ENCODE data around the gene EFHC2.

Gene EFHC2

DNA sequence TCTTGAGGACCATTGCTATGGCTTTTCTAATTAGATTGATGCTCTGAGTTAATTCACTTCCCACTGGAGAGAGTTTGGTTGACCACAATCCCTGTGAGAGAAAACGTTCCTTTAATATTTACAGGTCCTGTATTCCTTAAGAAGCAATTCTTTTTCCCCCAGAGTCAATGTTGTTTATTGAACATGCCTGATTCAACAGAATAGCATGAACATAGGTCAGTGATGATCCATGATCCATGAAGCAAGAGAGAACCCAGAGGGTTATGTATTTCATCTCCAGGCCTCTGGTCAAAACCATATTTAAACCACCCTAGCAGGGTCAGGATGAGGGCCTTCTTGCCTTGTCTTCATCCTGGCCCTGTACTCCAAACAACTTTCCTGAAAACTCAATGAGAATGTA lies 39.4 kb upstream of the EFHC2 start:
- Histone ChIP-seq H3K4me3 (ENCODE audit: low read length in 2 of 2) (no peak overlapping the region), H3K4me1 (ENCODE audit: control insufficient read depth in 2 of 2, insufficient read depth in 1 of 2, low read depth in 1 of 2, low read length in 2 of 2) (no peaks in the 10 kb centered on the region), H3K4ac (ENCODE audit: low read length) (no peak overlapping the region), H2BK15ac (ENCODE audit: low read length) (no peak overlapping the region), H3K27ac (replicated peaks; ENCODE audit: low read length) (no peak overlapping the region), H3K23ac (ENCODE audit: low read depth, low read length, poor library complexity) (no peak overlapping the region), H2BK12ac (ENCODE audit: low read length) (no peak overlapping the region), H3K27me3 (ENCODE audit: control insufficient read depth in 3 of 3, insufficient read depth in 3 of 3, low read depth in 1 of 3, low read length in 3 of 3) (no peaks in the 10 kb centered on the region), H2AK5ac (ENCODE audit: low read depth, low read length) (no peak overlapping the region), H3K14ac (ENCODE audit: low read length) (no peak overlapping the region), H4K91ac (ENCODE audit: low read depth, low read length, poor library complexity) (no peak overlapping the region), H3K4me2 (ENCODE audit: insufficient read depth, low read length, poor library complexity, severe bottlenecking) (no peak overlapping the region), H3K18ac (ENCODE audit: low read length) (no peak overlapping the region), H3K9ac (ENCODE audit: low read depth, low read length, poor library complexity) (no peak overlapping the region), H2BK5ac (ENCODE audit: low read length) (no peak overlapping the region), H3K9me3 (replicated peaks in 1 of 2; ENCODE audit: control insufficient read depth in 2 of 2, insufficient read depth in 1 of 2, low read depth in 1 of 2, low read length in 2 of 2) (no peaks in the 10 kb centered on the region), H2BK120ac (ENCODE audit: low read depth, low read length) (no peak overlapping the region), H2AFZ (ENCODE audit: low read length) (no peak overlapping the region), H3K79me1 (ENCODE audit: low read depth, low read length) (no peaks in the 10 kb centered on the region), H4K8ac (ENCODE audit: low read depth, low read length) (no peak overlapping the region), H3K36me3 (replicated peaks in 1 of 2; ENCODE audit: control insufficient read depth in 2 of 2, insufficient read depth in 2 of 2, low read length in 2 of 2) (no peaks in the 10 kb centered on the region)
- no peak for DNase-seq (ENCODE audit: low spot score)
- no CpG with 5 or more reads among the region's 1 CpG for WGBS, 2 donors (ENCODE audit: extremely low coverage in 2 of 2, insufficient read length in 2 of 2, insufficient replicate concordance in 1 of 2)

DNA sequence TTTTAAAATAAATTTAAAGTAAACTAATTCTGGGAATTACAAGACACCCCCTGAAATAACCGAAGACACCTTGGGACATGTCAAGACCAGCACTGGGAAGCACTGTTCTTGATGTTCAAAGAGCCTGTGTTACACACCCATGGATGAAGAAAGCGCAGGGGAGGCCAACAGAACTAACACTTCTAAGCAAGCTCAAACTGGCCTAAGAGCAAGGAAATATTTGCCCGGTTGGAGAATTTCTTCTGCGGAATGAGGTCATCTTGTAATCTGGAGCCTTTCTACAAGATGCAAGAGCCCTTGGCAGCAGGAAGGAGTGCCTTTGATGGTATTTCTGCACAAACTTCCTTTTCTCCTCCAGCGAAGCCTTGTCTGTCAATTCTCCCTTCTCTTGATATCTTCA lies 9.3 kb upstream of the EFHC2 start:
- no peaks in the 10 kb centered on the region for H3K79me1 ChIP-seq (ENCODE audit: low read depth, low read length)
- no peak overlapping the region for H3K18ac ChIP-seq (ENCODE audit: low read length)
- no peaks in the 10 kb centered on the region for H3K27me3 ChIP-seq (ENCODE audit: control insufficient read depth in 3 of 3, insufficient read depth in 3 of 3, low read depth in 1 of 3, low read length in 3 of 3)
- no peak overlapping the region for H3K27ac ChIP-seq (replicated peaks; ENCODE audit: low read length)
- no peaks in the 10 kb centered on the region for H3K36me3 ChIP-seq (replicated peaks in 1 of 2; ENCODE audit: control insufficient read depth in 2 of 2, insufficient read depth in 2 of 2, low read length in 2 of 2)
- no peak overlapping the region for H3K23ac ChIP-seq (ENCODE audit: low read depth, low read length, poor library complexity)
- no peak overlapping the region for H2AFZ ChIP-seq (ENCODE audit: low read length)
- no peak overlapping the region for H3K14ac ChIP-seq (ENCODE audit: low read length)
- no peaks in the 10 kb centered on the region for H3K4me1 ChIP-seq (ENCODE audit: control insufficient read depth in 2 of 2, insufficient read depth in 1 of 2, low read depth in 1 of 2, low read length in 2 of 2)
- no peak for DNase-seq (ENCODE audit: low spot score)
- no peak overlapping the region for H3K4me2 ChIP-seq (ENCODE audit: insufficient read depth, low read length, poor library complexity, severe bottlenecking)
- H4K8ac ChIP-seq (ENCODE audit: low read depth, low read length): no peak overlapping the region
- WGBS, 2 donors (ENCODE audit: extremely low coverage in 2 of 2, insufficient read length in 2 of 2, insufficient replicate concordance in 1 of 2): no CpG with 5 or more reads among the region's 5 CpGs
- H3K9ac ChIP-seq (ENCODE audit: low read depth, low read length, poor library complexity): no peak overlapping the region
- H3K4me3 ChIP-seq (ENCODE audit: low read length in 2 of 2): no peak overlapping the region
- H2BK12ac ChIP-seq (ENCODE audit: low read length): no peak overlapping the region
- H3K4ac ChIP-seq (ENCODE audit: low read length): no peak overlapping the region
- no peaks in the 10 kb centered on the region for H3K9me3 ChIP-seq (replicated peaks in 1 of 2; ENCODE audit: control insufficient read depth in 2 of 2, insufficient read depth in 1 of 2, low read depth in 1 of 2, low read length in 2 of 2)
- H2AK5ac ChIP-seq (ENCODE audit: low read depth, low read length): no peak overlapping the region
- no peak overlapping the region for H2BK5ac ChIP-seq (ENCODE audit: low read length)
- H2BK120ac ChIP-seq (ENCODE audit: low read depth, low read length): no peak overlapping the region
- no peak overlapping the region for H2BK15ac ChIP-seq (ENCODE audit: low read length)
- H4K91ac ChIP-seq (ENCODE audit: low read depth, low read length, poor library complexity): no peak overlapping the region

DNA sequence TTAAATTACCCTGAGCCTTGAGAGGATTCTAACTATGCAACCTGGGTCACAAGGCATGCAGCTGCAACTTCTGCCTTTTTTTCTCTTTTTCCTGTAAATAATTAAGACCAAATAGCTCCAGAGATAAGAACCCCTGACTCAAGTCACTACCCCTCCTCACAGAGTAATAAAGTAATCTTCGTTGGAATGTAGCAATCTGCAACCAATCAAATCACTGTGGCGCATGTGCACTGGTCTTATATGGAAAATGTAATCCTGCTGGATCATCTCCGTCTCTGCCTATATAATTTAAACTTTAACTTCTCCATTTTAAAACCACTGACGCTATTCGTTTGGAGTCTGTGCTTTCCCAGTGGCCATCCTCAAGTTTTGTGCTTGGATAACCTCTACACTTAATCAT lies 6.1 kb upstream of the EFHC2 start:
- no peaks in the 10 kb centered on the region for H3K36me3 ChIP-seq (replicated peaks in 1 of 2; ENCODE audit: control insufficient read depth in 2 of 2, insufficient read depth in 2 of 2, low read length in 2 of 2)
- H2BK12ac ChIP-seq (ENCODE audit: low read length): no peak overlapping the region
- H3K27ac ChIP-seq (replicated peaks; ENCODE audit: low read length): no peak overlapping the region
- no peak overlapping the region for H2BK15ac ChIP-seq (ENCODE audit: low read length)
- no peak overlapping the region for H3K4me3 ChIP-seq (ENCODE audit: low read length in 2 of 2)
- H2AFZ ChIP-seq (ENCODE audit: low read length): no peak overlapping the region
- no peak overlapping the region for H3K14ac ChIP-seq (ENCODE audit: low read length)
- H2BK5ac ChIP-seq (ENCODE audit: low read length): no peak overlapping the region
- no peak overlapping the region for H2AK5ac ChIP-seq (ENCODE audit: low read depth, low read length)
- H3K4ac ChIP-seq (ENCODE audit: low read length): no peak overlapping the region
- no peaks in the 10 kb centered on the region for H3K4me1 ChIP-seq (ENCODE audit: control insufficient read depth in 2 of 2, insufficient read depth in 1 of 2, low read depth in 1 of 2, low read length in 2 of 2)
- H3K4me2 ChIP-seq (ENCODE audit: insufficient read depth, low read length, poor library complexity, severe bottlenecking): no peak overlapping the region
- H4K91ac ChIP-seq (ENCODE audit: low read depth, low read length, poor library complexity): no peak overlapping the region
- H3K9me3 ChIP-seq (replicated peaks in 1 of 2; ENCODE audit: control insufficient read depth in 2 of 2, insufficient read depth in 1 of 2, low read depth in 1 of 2, low read length in 2 of 2): no peaks in the 10 kb centered on the region
- no peak for DNase-seq (ENCODE audit: low spot score)
- WGBS, 2 donors (ENCODE audit: extremely low coverage in 2 of 2, insufficient read length in 2 of 2, insufficient replicate concordance in 1 of 2): no CpG with 5 or more reads among the region's 5 CpGs
- H3K79me1 ChIP-seq (ENCODE audit: low read depth, low read length): no peaks in the 10 kb centered on the region
- H3K27me3 ChIP-seq (ENCODE audit: control insufficient read depth in 3 of 3, insufficient read depth in 3 of 3, low read depth in 1 of 3, low read length in 3 of 3): no peaks in the 10 kb centered on the region
- no peak overlapping the region for H2BK120ac ChIP-seq (ENCODE audit: low read depth, low read length)
- no peak overlapping the region for H3K9ac ChIP-seq (ENCODE audit: low read depth, low read length, poor library complexity)
- H3K18ac ChIP-seq (ENCODE audit: low read length): no peak overlapping the region
- H3K23ac ChIP-seq (ENCODE audit: low read depth, low read length, poor library complexity): no peak overlapping the region
- H4K8ac ChIP-seq (ENCODE audit: low read depth, low read length): no peak overlapping the region

GRCh38 chrX:44344687-44345086 lies 1.2 kb upstream of the EFHC2 start:
- H3K27ac ChIP-seq (replicated peaks; ENCODE audit: low read length): no peak overlapping the region
- WGBS, 2 donors (ENCODE audit: extremely low coverage in 2 of 2, insufficient read length in 2 of 2, insufficient replicate concordance in 1 of 2): no CpG with 5 or more reads among the region's 7 CpGs
- no peak overlapping the region for H4K91ac ChIP-seq (ENCODE audit: low read depth, low read length, poor library complexity)
- DNase-seq (ENCODE audit: low spot score): no peak
- no peak overlapping the region for H3K4me2 ChIP-seq (ENCODE audit: insufficient read depth, low read length, poor library complexity, severe bottlenecking)
- H2BK15ac ChIP-seq (ENCODE audit: low read length): no peak overlapping the region
- no peak overlapping the region for H3K4me3 ChIP-seq (ENCODE audit: low read length in 2 of 2)
- no peaks in the 10 kb centered on the region for H3K27me3 ChIP-seq (ENCODE audit: control insufficient read depth in 3 of 3, insufficient read depth in 3 of 3, low read depth in 1 of 3, low read length in 3 of 3)
- H2AFZ ChIP-seq (ENCODE audit: low read length): peak overlapping the region; percentile 19
- no peak overlapping the region for H2BK5ac ChIP-seq (ENCODE audit: low read length)
- H2BK120ac ChIP-seq (ENCODE audit: low read depth, low read length): no peak overlapping the region
- H3K4ac ChIP-seq (ENCODE audit: low read length): no peak overlapping the region
- H3K23ac ChIP-seq (ENCODE audit: low read depth, low read length, poor library complexity): no peak overlapping the region
- H3K36me3 ChIP-seq (replicated peaks in 1 of 2; ENCODE audit: control insufficient read depth in 2 of 2, insufficient read depth in 2 of 2, low read length in 2 of 2): no peaks in the 10 kb centered on the region
- H3K9me3 ChIP-seq (replicated peaks in 1 of 2; ENCODE audit: control insufficient read depth in 2 of 2, insufficient read depth in 1 of 2, low read depth in 1 of 2, low read length in 2 of 2): no peaks in the 10 kb centered on the region
- H2BK12ac ChIP-seq (ENCODE audit: low read length): no peak overlapping the region
- no peak overlapping the region for H3K9ac ChIP-seq (ENCODE audit: low read depth, low read length, poor library complexity)
- no peak overlapping the region for H3K14ac ChIP-seq (ENCODE audit: low read length)
- H3K4me1 ChIP-seq (ENCODE audit: control insufficient read depth in 2 of 2, insufficient read depth in 1 of 2, low read depth in 1 of 2, low read length in 2 of 2): no peaks in the 10 kb centered on the region
- no peaks in the 10 kb centered on the region for H3K79me1 ChIP-seq (ENCODE audit: low read depth, low read length)
- H2AK5ac ChIP-seq (ENCODE audit: low read depth, low read length): no peak overlapping the region
- no peak overlapping the region for H3K18ac ChIP-seq (ENCODE audit: low read length)
- H4K8ac ChIP-seq (ENCODE audit: low read depth, low read length): no peak overlapping the region

All from neuronal stem cell (in vitro differentiated cells).